Measurements from ENCODE around the gene KLHDC4. TPM values are rescaled to one million over a fixed set of nuclear protein-coding genes. Genes with fewer than 3 reads are reported as not detected.
A peak's percentile ranks its signal among the peaks of the same experiment; 100 is the strongest.

Gene KLHDC4
- total RNA-seq (2021; ENCODE audit: unreplicated experiment) (50.7 TPM), Bru-seq, nascent RNA (percentile 72 among the genes with signal in this experiment), BruChase-seq, experiment 1, labeled RNA remaining after a 2-hour chase (percentile 82 among the genes with signal in this experiment), BruChase-seq, experiment 2, labeled RNA remaining after a 6-hour chase (percentile 86 among the genes with signal in this experiment)
- polyA plus RNA-seq (2012; ENCODE audit: insufficient read length): 43.3 TPM
- long read RNA-seq, full-length matches to known transcripts: 30 of 58 reads
- long read RNA-seq, partial matches to known transcripts: 6 of 58 reads
- long read RNA-seq, other reads (novel, unspliced or antisense): 22 of 58 reads

- intact Hi-C loops (cut with micrococcal nuclease; ENCODE audit: unreplicated experiment): no loop called here
- Histone ChIP-seq H3K36me3 (ENCODE audit: control insufficient read depth, insufficient read depth, low read length) (peaks cover 11% of the 10 kb centered on the region), H3K27ac (ENCODE audit: low read length) (peak within 1 kb of the TSS; percentile 89), H3K9me3 (ENCODE audit: control insufficient read depth, insufficient read depth, low read depth, low read length) (no peaks in the 10 kb centered on the region), H3K4me1 (ENCODE audit: control insufficient read depth, insufficient read depth, low read length) (peaks cover 3% of the 10 kb centered on the region; the same call in 1 of the 2 replicates), H3K4me3 (ENCODE audit: low read depth in 2 of 2, low read length in 2 of 2) (peak within 1 kb of the TSS; percentile 73 to 93), H3K27me3 (ENCODE audit: control insufficient read depth, insufficient read depth, low read length) (no peaks in the 10 kb centered on the region)
- DNase-seq (ENCODE audit: low read depth, low spot score): no peak
- peak; percentile 95 for ATAC-seq
- in situ Hi-C loops (cut with HindIII; ENCODE audit: low pct_unique_long_range_greater_than_20kb, low sequenced_read_pairs): no loop called here
- BruUV-seq (replicated peaks): TSS peak; percentile 94
- TF ChIP-seq SIN3A (IDR thresholded peaks at IDR 0.05; ENCODE audit: borderline replicate concordance, insufficient read depth, low read depth, low read length) (0 out of 2 replicates have a peak, but pooled peaks have one; percentile 47), POLR2AphosphoS5 (IDR thresholded peaks at IDR 0.05; ENCODE audit: low read depth, low read length) (peak; percentile 81), CTCF (IDR thresholded peaks at IDR 0.05) (no peak), TCF7L2 (IDR thresholded peaks at IDR 0.05; ENCODE audit: low read depth, low read length) (no peak), REST (IDR thresholded peaks at IDR 0.05; ENCODE audit: insufficient read depth in 1 of 2, low read depth in 2 of 2, low read length in 1 of 2) (no peak)
- ChIA-PET POLR2A (interaction anchor here (0.6 kb wide), 1 partner anchor 119 kb away, joined by 3 read pairs; no protein-coding TSS in a partner anchor), CTCF (no interaction called here)
These were observed at the start of gene KLHDC4 for GRCh38 chr16:87765776-87766484. TSS of gene KLHDC4 (minus strand) at chr16:87765986. CDS start at chr16:87765890, 96 bp downstream.

- Histone ChIP-seq H3K4me1 (ENCODE audit: control insufficient read depth, insufficient read depth, low read length) (no peaks in the 10 kb centered on the region), H3K36me3 (ENCODE audit: control insufficient read depth, insufficient read depth, low read length) (no peaks in the 10 kb centered on the region), H3K9me3 (ENCODE audit: control insufficient read depth, insufficient read depth, low read depth, low read length) (peaks cover 2% of the 10 kb centered on the region; the same call in 1 of the 2 replicates), H3K27me3 (ENCODE audit: control insufficient read depth, insufficient read depth, low read length) (no peaks in the 10 kb centered on the region), H3K27ac (ENCODE audit: low read length) (no peak overlapping the region), H3K4me3 (ENCODE audit: low read depth in 2 of 2, low read length in 2 of 2) (no peak overlapping the region)
- peak; percentile 58; the same call in 1 of the 2 replicates for ATAC-seq
- BruUV-seq (replicated peaks): no TSS peak
- TF ChIP-seq SIN3A (IDR thresholded peaks at IDR 0.05; ENCODE audit: borderline replicate concordance, insufficient read depth, low read depth, low read length) (no peak), CTCF (IDR thresholded peaks at IDR 0.05) (no peak), TCF7L2 (IDR thresholded peaks at IDR 0.05; ENCODE audit: low read depth, low read length) (no peak), REST (IDR thresholded peaks at IDR 0.05; ENCODE audit: insufficient read depth in 1 of 2, low read depth in 2 of 2, low read length in 1 of 2) (no peak), POLR2AphosphoS5 (IDR thresholded peaks at IDR 0.05; ENCODE audit: low read depth, low read length) (no peak)
- in situ Hi-C loops (cut with HindIII; ENCODE audit: low pct_unique_long_range_greater_than_20kb, low sequenced_read_pairs) (no loop called here), intact Hi-C loops (cut with micrococcal nuclease; ENCODE audit: unreplicated experiment) (no loop called here)
- DNase-seq (ENCODE audit: low read depth, low spot score): no peak
- CTCF ChIA-PET: no interaction called here
- POLR2A ChIA-PET: no interaction called here
These were observed 49.8 kb upstream of the KLHDC4 start for GRCh38 chr16:87815567-87815966.
